A549 (cell line): ENCODE results near the gene LAMB1. TPM values are rescaled to one million over a fixed set of nuclear protein-coding genes. Genes with fewer than 3 reads are reported as not detected.

ENCODE experiments used
- ATAC-seq, 2 experiments: fragments of 200-7000 bp in 1 of 2; fragments of >200 bp in 1 of 2; cut with Nextera tagmentation in 1 of 2; cut with Tn5 transposase in 1 of 2; 3 replicates each; pipeline versions ENCODE4 v1.8.0 to v1.9.1; 2018 to 2020; ENCODE audit warnings: mild to moderate bottlenecking in 1 of 2, moderate library complexity in 1 of 2
- CTCF ChIA-PET: fragments of 300-600 bp; sonication (Branson Sonifier 250); formaldehyde crosslinking; extraction: SDS; loops from one replicate; lab custom pipeline; 2021; ENCODE audit warnings: antibody characterized with exemption, inconsistent platforms; lab: Yijun Ruan, JAX
- POLR2A ChIA-PET: fragments of 350-600 bp; formaldehyde crosslinking; extraction: SDS; loops from one replicate; lab custom pipeline; 2021; ENCODE audit warnings: antibody characterized with exemption, inconsistent platforms; lab: Yijun Ruan, JAX
- DNase-seq, 2 experiments: peaks; one replicate each; pipeline versions ENCODE4 v3.0.0 to v3.0.0-alpha.2; 2011 to 2016; ENCODE audit warnings: low read depth in 1 of 2, low spot score in 1 of 2
- FAIRE-seq: peaks from 2 replicates; lab custom pipeline; 2011; peaks lifted over from hg19 to GRCh38; lab: Jason Lieb, UNC
- H3K27ac ChIP-seq, 2 experiments: fragments of >200 bp; sonication (Bioruptor Twin); formaldehyde crosslinking; 3 replicates each; pipeline ENCODE4 v1.5.1; 2016 to 2017
- H3K4me1 ChIP-seq: fragments of >200 bp; sonication (Bioruptor Twin); formaldehyde crosslinking; 3 replicates; pipeline ENCODE4 v1.6.1; 2016
- H3K4me2 ChIP-seq: fragments of >200 bp; sonication (Bioruptor Twin); formaldehyde crosslinking; 3 replicates; pipeline ENCODE4 v1.6.1; 2016
- H3K4me3 ChIP-seq: fragments of >200 bp; sonication (Bioruptor Twin); formaldehyde crosslinking; 3 replicates; pipeline ENCODE4 v1.5.1; 2016
- H3K9me3 ChIP-seq: fragments of >200 bp; sonication (Bioruptor Twin); formaldehyde crosslinking; 3 replicates; pipeline ENCODE4 v1.6.1; 2016
- ATOH8 ChIP-seq: fragments of 250-450 bp; sonication (Bioruptor Pico); IDR thresholded peaks from 2 replicates; pipeline ENCODE4 v1.5.0; 2020; ENCODE audit warnings: low read depth, mild to moderate bottlenecking, moderate library complexity
- BCL3 ChIP-seq: fragments of >200 bp; sonication (Bioruptor Twin); formaldehyde crosslinking; IDR thresholded peaks from 3 replicates; pipeline ENCODE4 v1.6.1; 2016
- CBX8 ChIP-seq: fragments of 200-600 bp; sonication (generic); IDR thresholded peaks from 2 replicates; pipeline ENCODE4 v1.6.1; 2016
- CHD2 ChIP-seq: fragments of 150-350 bp; IDR thresholded peaks from 2 replicates; pipeline ENCODE4 v1.6.1; 2014; ENCODE audit warnings: low read length; ENCODE audit not compliant: partially characterized antibody
- ESRRA ChIP-seq: fragments of 150-350 bp; IDR thresholded peaks from 2 replicates; pipeline ENCODE4 v1.6.1; 2014; ENCODE audit warnings: mild to moderate bottlenecking, low read length, borderline replicate concordance
- FOXS1 ChIP-seq: fragments of 250-450 bp; sonication (Bioruptor Pico); IDR thresholded peaks from 2 replicates; pipeline ENCODE4 v1.5.0; 2020; ENCODE audit warnings: mild to moderate bottlenecking, moderate library complexity
- GATA3 ChIP-seq: IDR thresholded peaks from 2 replicates; pipeline ENCODE4 v1.6.1; 2012; ENCODE audit warnings: borderline replicate concordance
- HDAC2 ChIP-seq: fragments of 200-600 bp; sonication (generic); IDR thresholded peaks from 2 replicates; pipeline ENCODE4 v1.6.1; 2016
- HES2 ChIP-seq: fragments of >200 bp; sonication (Bioruptor Twin); formaldehyde crosslinking; IDR thresholded peaks from 2 replicates; pipeline ENCODE4 v1.6.1; 2016
- HMGXB4 ChIP-seq: fragments of 250-450 bp; sonication (Bioruptor Pico); IDR thresholded peaks from 2 replicates; pipeline ENCODE4 v1.5.0; 2021; ENCODE audit warnings: mild to moderate bottlenecking, moderate library complexity, borderline replicate concordance
- JUN ChIP-seq, 2 experiments: fragments of >200 bp; sonication (Bioruptor Twin); formaldehyde crosslinking; IDR thresholded peaks; 2 replicates in 1 of 2; 3 replicates in 1 of 2; pipeline ENCODE4 v1.6.1; 2016 to 2017
- JUNB ChIP-seq: fragments of >200 bp; sonication (Bioruptor Twin); formaldehyde crosslinking; IDR thresholded peaks from 2 replicates; pipeline ENCODE4 v1.6.1; 2016
- KDM1A ChIP-seq: fragments of 200-600 bp; sonication (generic); IDR thresholded peaks from 2 replicates; pipeline ENCODE4 v1.6.1; 2016; ENCODE audit warnings: low read depth, mild to moderate bottlenecking
- MYC ChIP-seq: IDR thresholded peaks from 2 replicates; pipeline ENCODE4 v1.6.1; 2012; ENCODE audit warnings: mild to moderate bottlenecking, inconsistent platforms, low read length, improper control_type of control experiment, borderline replicate concordance
- PBX3 ChIP-seq: IDR thresholded peaks from 2 replicates; pipeline ENCODE4 v1.6.1; 2012
- PHF8 ChIP-seq: fragments of 200-600 bp; sonication (generic); IDR thresholded peaks from 2 replicates; pipeline ENCODE4 v1.6.1; 2016; ENCODE audit warnings: low read depth, mild to moderate bottlenecking, antibody characterized with exemption, moderate library complexity, borderline replicate concordance
- RFX5 ChIP-seq: fragments of 450-650 bp; IDR thresholded peaks from 2 replicates; pipeline ENCODE4 v1.7.1; 2014; ENCODE audit warnings: antibody characterized with exemption, mild to moderate bottlenecking, moderate library complexity
- ZNF302 ChIP-seq: fragments of 250-450 bp; sonication (Bioruptor Pico); IDR thresholded peaks from 2 replicates; pipeline ENCODE4 v1.9.0; 2021; ENCODE audit warnings: inconsistent platforms, mild to moderate bottlenecking, moderate library complexity
- ZSCAN20 ChIP-seq: fragments of 250-450 bp; sonication (Bioruptor Pico); IDR thresholded peaks from 2 replicates; pipeline ENCODE4 v1.8.0; 2022; ENCODE audit warnings: mild to moderate bottlenecking, moderate library complexity
- WGBS: methylation state at CpG from one replicate; pipeline ENCODE4 v1.1.6; 2017; ENCODE audit errors: missing lambda C conversion rate; 5-methylcytosine and 5-hydroxymethylcytosine counted together
- polyA plus RNA-seq, 4 experiments: library from polyadenylated mRNA; depleted of rRNA in 3 of 4; stranded (reverse); fragments of >200 nt; fragmentation: RNase III in 1 of 4; extraction: RNeasy Plus Mini Kit Qiagen cat#74134 plus additional on column Dnase treatment in 1 of 4; gene quantifications; 2 replicates in 3 of 4; 3 replicates in 1 of 4; pipeline ENCODE4 v1.2.3, GENCODE V29; 2011 to 2017
- TF ChIP-seq, protein P1 (sequence below): IDR thresholded peaks from 2 replicates; pipeline ENCODE4 v1.6.1; 2012
- TF ChIP-seq, protein P2 (sequence below): fragments of >200 bp; sonication (Bioruptor Twin); formaldehyde crosslinking; IDR thresholded peaks from 3 replicates; pipeline ENCODE4 v1.5.1; 2016
- TF ChIP-seq, protein P3 (sequence below): fragments of 450-650 bp; IDR thresholded peaks from 2 replicates; pipeline ENCODE4 v1.6.1; 2014; ENCODE audit warnings: antibody characterized with exemption

The LAMB1 gene
- polyA plus RNA-seq, 2 of the 4 experiments (the other 2 are of a cell fraction): 142 to 162 TPM

GRCh38 chr7:108049962-108050361, 47.0 kb upstream of the LAMB1 start (continued):
- TF ChIP-seq PBX3: no peak

DNA sequence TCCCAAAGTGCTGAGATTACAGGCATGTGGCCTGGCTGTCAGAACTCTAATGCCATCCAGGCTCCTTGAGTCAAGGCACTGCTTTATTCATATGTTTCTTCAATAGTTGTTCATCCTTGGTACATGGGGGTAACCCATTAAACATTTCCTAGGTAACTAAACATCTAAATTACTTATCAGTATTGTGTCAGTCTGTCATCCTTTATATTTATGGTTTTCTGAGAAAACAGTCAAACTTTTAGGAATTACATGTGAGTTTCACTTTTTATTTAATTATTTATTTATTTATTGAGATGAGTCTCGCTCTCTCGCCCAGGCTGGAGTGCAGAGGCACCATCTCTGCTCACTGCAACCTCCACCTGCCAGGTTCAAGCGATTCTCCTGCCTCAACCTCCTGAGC, 45.5 kb upstream of the LAMB1 start:
- ATAC-seq (no peak), DNase-seq (no peak), FAIRE-seq (no peak)
- ChIA-PET CTCF (no interaction called here), POLR2A (no interaction called here)
- Histone ChIP-seq H3K9me3 (no peaks in the 10 kb centered on the region), H3K4me1 (no peaks in the 10 kb centered on the region), H3K4me3 (no peak overlapping the region), H3K4me2 (no peak overlapping the region), H3K27ac (no peak overlapping the region)
- no peak for TF ChIP-seq HES2
- no peak for TF ChIP-seq RFX5
- no peak for TF ChIP-seq KDM1A
- TF ChIP-seq PHF8: no peak
- TF ChIP-seq FOXS1 (CRISPR knock-in tag): no peak
- TF ChIP-seq, protein P1, sequence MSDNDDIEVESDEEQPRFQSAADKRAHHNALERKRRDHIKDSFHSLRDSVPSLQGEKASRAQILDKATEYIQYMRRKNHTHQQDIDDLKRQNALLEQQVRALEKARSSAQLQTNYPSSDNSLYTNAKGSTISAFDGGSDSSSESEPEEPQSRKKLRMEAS: no peak
- TF ChIP-seq, protein P2, sequence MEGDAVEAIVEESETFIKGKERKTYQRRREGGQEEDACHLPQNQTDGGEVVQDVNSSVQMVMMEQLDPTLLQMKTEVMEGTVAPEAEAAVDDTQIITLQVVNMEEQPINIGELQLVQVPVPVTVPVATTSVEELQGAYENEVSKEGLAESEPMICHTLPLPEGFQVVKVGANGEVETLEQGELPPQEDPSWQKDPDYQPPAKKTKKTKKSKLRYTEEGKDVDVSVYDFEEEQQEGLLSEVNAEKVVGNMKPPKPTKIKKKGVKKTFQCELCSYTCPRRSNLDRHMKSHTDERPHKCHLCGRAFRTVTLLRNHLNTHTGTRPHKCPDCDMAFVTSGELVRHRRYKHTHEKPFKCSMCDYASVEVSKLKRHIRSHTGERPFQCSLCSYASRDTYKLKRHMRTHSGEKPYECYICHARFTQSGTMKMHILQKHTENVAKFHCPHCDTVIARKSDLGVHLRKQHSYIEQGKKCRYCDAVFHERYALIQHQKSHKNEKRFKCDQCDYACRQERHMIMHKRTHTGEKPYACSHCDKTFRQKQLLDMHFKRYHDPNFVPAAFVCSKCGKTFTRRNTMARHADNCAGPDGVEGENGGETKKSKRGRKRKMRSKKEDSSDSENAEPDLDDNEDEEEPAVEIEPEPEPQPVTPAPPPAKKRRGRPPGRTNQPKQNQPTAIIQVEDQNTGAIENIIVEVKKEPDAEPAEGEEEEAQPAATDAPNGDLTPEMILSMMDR: no peak
- TF ChIP-seq MYC: no peak
- no peak for TF ChIP-seq CHD2
- no peak for TF ChIP-seq JUNB
- 89% methylated on average over 3 of the region's 3 CpGs for WGBS

- DNase-seq (no peak), ATAC-seq (no peak), FAIRE-seq (no peak)
- Histone ChIP-seq H3K4me3 (no peak overlapping the region), H3K4me1 (no peaks in the 10 kb centered on the region), H3K4me2 (no peak overlapping the region), H3K27ac (no peak overlapping the region), H3K9me3 (no peaks in the 10 kb centered on the region)
- POLR2A ChIA-PET: no interaction called here
- CTCF ChIA-PET: interaction anchor here (0.7 to 1.0 kb wide), 2 partner anchors 11 to 31 kb away, joined by 3 read pairs; no protein-coding TSS in a partner anchor
- WGBS: 77% methylated on average over 6 of the region's 6 CpGs
- no peak for TF ChIP-seq ZSCAN20 (CRISPR knock-in tag)
- TF ChIP-seq ATOH8 (CRISPR knock-in tag): no peak
- no peak for TF ChIP-seq BCL3
- TF ChIP-seq GATA3: no peak
- TF ChIP-seq HMGXB4 (CRISPR knock-in tag): no peak
- no peak for TF ChIP-seq JUN (IDR thresholded peaks at IDR 0.05)
- no peak for TF ChIP-seq ZNF302 (CRISPR knock-in tag)
- TF ChIP-seq, protein P3, sequence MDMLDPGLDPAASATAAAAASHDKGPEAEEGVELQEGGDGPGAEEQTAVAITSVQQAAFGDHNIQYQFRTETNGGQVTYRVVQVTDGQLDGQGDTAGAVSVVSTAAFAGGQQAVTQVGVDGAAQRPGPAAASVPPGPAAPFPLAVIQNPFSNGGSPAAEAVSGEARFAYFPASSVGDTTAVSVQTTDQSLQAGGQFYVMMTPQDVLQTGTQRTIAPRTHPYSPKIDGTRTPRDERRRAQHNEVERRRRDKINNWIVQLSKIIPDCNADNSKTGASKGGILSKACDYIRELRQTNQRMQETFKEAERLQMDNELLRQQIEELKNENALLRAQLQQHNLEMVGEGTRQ: no peak
- no peak for TF ChIP-seq HES2
- no peak for TF ChIP-seq RFX5
- no peak for TF ChIP-seq CBX8
- no peak for TF ChIP-seq PBX3
- TF ChIP-seq HDAC2: no peak
- TF ChIP-seq, protein P2: no peak
- no peak for TF ChIP-seq ESRRA
Observed at GRCh38 chr7:108046952-108047506, 44.1 kb upstream of the LAMB1 start.
